Spleen (tissue), 7 donors: ENCODE results near the gene MEIS3.

Source experiments
- POLR2A ChIP-seq, 3 donors: fragments of 450-650 bp; IDR thresholded peaks; one replicate each; pipeline ENCODE4 v1.5.1; 2017; ENCODE audit warnings: antibody characterized with exemption in 3 of 3, mild to moderate bottlenecking in 1 of 3
- TF ChIP-seq, protein P1 (sequence below), 11 experiments: fragments of 200-600 bp in 7 of 11; fragments of 450-650 bp in 4 of 11; sonication (generic) in 4 of 11; IDR thresholded peaks in 8 of 11; conservative IDR thresholded peaks in 3 of 11; 1 replicate in 7 of 11; 2 replicates in 4 of 11; pipeline versions ENCODE4 v1.4.0 to v1.8.0; 2016 to 2021; ENCODE audit warnings: antibody characterized with exemption in 11 of 11, inconsistent platforms in 4 of 11, mild to moderate bottlenecking in 1 of 11
- donor health status: DM: no; HTN: no; CAD: no; lungs with moderate emphysema.
- donor health status: DM: no; HTN: no; CAD: no.
- donor health status: DM: no; HTN: no; CAD: no.

DNA sequence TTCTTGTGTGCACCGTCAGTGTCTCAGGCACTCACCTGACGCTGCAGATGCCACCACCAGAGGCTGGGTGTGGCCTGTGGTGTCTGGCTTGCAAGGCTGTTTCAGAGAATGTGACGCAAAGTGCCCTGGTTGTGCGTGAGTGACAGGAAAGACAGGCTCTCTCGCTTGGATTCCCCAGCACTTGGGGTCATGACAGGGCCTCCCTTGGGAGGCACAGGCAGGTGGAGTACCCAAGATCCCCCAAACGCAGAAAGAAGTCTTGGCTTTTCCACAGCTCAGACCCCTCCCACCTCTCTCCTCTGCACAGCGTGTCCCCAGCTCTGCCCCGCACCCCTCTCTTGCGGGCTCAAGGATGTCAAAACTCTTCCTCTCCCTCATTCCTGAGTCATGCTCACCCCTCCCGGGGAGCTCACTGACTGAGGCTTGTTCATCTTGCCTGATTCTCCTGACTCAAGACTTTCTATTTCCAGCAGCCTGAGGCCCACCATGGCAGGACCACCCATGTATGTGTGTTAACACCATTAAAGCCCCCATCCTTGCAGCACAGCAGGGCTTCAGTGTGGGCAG, 49.2 kb downstream of the MEIS3 start:
- TF ChIP-seq, protein P1, sequence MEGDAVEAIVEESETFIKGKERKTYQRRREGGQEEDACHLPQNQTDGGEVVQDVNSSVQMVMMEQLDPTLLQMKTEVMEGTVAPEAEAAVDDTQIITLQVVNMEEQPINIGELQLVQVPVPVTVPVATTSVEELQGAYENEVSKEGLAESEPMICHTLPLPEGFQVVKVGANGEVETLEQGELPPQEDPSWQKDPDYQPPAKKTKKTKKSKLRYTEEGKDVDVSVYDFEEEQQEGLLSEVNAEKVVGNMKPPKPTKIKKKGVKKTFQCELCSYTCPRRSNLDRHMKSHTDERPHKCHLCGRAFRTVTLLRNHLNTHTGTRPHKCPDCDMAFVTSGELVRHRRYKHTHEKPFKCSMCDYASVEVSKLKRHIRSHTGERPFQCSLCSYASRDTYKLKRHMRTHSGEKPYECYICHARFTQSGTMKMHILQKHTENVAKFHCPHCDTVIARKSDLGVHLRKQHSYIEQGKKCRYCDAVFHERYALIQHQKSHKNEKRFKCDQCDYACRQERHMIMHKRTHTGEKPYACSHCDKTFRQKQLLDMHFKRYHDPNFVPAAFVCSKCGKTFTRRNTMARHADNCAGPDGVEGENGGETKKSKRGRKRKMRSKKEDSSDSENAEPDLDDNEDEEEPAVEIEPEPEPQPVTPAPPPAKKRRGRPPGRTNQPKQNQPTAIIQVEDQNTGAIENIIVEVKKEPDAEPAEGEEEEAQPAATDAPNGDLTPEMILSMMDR (IDR thresholded peaks at IDR 0.05 in 8 of 11, conservative IDR thresholded peaks at IDR 0.05 in 3 of 11) = peak in 2 of 11 experiments; percentile 9 to 17
- no peak for TF ChIP-seq POLR2A (IDR thresholded peaks at IDR 0.05)
